Measurements from ENCODE around the gene CCDC85C. TPM values are rescaled to one million over a fixed set of nuclear protein-coding genes. Genes with fewer than 3 reads are reported as not detected.

The CCDC85C gene
- polyA plus RNA-seq, 1 of the 3 experiments (the other 2 are of a cell fraction): 9.6 TPM

DNA sequence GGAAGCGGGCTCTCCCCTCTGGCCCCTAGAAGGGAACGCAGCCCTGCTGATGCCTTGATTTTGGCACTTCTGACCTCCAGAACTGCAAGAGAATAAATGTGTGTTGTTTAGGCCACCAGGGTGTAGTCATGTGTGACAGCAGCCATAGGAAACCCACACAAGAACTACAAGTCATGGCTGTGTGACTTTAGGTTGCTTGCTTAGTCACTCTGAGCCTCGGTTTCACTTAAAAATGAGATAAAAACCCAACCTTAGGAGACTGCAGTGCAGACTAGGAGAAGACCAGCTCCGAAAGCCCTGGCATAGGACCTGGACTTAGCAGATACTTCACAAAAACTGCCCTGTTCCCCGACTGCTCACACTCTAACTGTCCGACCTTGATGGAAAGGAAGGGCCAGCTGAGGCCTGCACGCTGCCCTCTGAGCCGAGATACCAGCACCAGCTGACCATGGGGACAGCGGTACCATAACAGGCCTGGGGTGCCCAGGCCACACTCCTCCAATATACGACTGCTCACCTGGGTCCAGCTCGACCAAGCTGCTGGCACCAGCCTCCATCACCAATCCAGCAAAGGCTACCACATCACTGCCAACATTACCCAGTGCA, 53.5 kb downstream of the CCDC85C start:
- H3K27ac ChIP-seq (ENCODE audit: low read depth in 2 of 2, low read length in 1 of 2): no peak overlapping the region
- H3K4me1 ChIP-seq (ENCODE audit: control insufficient read depth in 1 of 2, insufficient read depth in 2 of 2, low read depth in 1 of 2, low read length in 1 of 2): peaks cover 0 to 75% of the 10 kb centered on the region in 2 experiments; a peak in 1 of 4 replicates
- no peak for DNase-seq
- TF ChIP-seq TCF12 (IDR thresholded peaks at IDR 0.05) (no peak), TAF1 (IDR thresholded peaks at IDR 0.05; ENCODE audit: borderline replicate concordance, low read depth, low read length) (no peak), FOXM1 (IDR thresholded peaks at IDR 0.05; ENCODE audit: low read depth) (no peak), GABPA (IDR thresholded peaks at IDR 0.05; ENCODE audit: low read depth) (no peak), FOSL2 (IDR thresholded peaks at IDR 0.05; ENCODE audit: borderline replicate concordance, low read depth) (no peak), EZH2phosphoT487 (IDR thresholded peaks at IDR 0.05; ENCODE audit: borderline replicate concordance, low read depth) (no peak), RXRA (IDR thresholded peaks at IDR 0.05; ENCODE audit: borderline replicate concordance, low read depth) (no peak), SIN3A (IDR thresholded peaks at IDR 0.05; ENCODE audit: borderline replicate concordance, low read depth, low read length) (no peak)
- TF ChIP-seq, protein P1, sequence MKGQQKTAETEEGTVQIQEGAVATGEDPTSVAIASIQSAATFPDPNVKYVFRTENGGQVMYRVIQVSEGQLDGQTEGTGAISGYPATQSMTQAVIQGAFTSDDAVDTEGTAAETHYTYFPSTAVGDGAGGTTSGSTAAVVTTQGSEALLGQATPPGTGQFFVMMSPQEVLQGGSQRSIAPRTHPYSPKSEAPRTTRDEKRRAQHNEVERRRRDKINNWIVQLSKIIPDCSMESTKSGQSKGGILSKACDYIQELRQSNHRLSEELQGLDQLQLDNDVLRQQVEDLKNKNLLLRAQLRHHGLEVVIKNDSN (IDR thresholded peaks at IDR 0.05; ENCODE audit: borderline replicate concordance, low read depth): no peak
- TF ChIP-seq, protein P2, sequence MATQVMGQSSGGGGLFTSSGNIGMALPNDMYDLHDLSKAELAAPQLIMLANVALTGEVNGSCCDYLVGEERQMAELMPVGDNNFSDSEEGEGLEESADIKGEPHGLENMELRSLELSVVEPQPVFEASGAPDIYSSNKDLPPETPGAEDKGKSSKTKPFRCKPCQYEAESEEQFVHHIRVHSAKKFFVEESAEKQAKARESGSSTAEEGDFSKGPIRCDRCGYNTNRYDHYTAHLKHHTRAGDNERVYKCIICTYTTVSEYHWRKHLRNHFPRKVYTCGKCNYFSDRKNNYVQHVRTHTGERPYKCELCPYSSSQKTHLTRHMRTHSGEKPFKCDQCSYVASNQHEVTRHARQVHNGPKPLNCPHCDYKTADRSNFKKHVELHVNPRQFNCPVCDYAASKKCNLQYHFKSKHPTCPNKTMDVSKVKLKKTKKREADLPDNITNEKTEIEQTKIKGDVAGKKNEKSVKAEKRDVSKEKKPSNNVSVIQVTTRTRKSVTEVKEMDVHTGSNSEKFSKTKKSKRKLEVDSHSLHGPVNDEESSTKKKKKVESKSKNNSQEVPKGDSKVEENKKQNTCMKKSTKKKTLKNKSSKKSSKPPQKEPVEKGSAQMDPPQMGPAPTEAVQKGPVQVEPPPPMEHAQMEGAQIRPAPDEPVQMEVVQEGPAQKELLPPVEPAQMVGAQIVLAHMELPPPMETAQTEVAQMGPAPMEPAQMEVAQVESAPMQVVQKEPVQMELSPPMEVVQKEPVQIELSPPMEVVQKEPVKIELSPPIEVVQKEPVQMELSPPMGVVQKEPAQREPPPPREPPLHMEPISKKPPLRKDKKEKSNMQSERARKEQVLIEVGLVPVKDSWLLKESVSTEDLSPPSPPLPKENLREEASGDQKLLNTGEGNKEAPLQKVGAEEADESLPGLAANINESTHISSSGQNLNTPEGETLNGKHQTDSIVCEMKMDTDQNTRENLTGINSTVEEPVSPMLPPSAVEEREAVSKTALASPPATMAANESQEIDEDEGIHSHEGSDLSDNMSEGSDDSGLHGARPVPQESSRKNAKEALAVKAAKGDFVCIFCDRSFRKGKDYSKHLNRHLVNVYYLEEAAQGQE (IDR thresholded peaks at IDR 0.05; ENCODE audit: low read depth, low read length): no peak
- TF ChIP-seq, protein P3, sequence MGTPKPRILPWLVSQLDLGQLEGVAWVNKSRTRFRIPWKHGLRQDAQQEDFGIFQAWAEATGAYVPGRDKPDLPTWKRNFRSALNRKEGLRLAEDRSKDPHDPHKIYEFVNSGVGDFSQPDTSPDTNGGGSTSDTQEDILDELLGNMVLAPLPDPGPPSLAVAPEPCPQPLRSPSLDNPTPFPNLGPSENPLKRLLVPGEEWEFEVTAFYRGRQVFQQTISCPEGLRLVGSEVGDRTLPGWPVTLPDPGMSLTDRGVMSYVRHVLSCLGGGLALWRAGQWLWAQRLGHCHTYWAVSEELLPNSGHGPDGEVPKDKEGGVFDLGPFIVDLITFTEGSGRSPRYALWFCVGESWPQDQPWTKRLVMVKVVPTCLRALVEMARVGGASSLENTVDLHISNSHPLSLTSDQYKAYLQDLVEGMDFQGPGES (IDR thresholded peaks at IDR 0.05; ENCODE audit: low read depth, low read length): no peak
- peaks cover 78% of the 10 kb centered on the region; the same call in 1 of the 2 replicates for H4K20me1 ChIP-seq (ENCODE audit: insufficient read depth)
- no peak overlapping the region for H2AFZ ChIP-seq (ENCODE audit: low read depth)
- 97% methylated on average over 8 of the region's 11 CpGs for WGBS (ENCODE audit: low lambda C conversion rate)
- POLR2A ChIA-PET: no interaction called here
- H3K9ac ChIP-seq: no peak overlapping the region
- no peak overlapping the region for H3K4me2 ChIP-seq
- H3K79me2 ChIP-seq (ENCODE audit: insufficient read depth): peaks cover 83% of the 10 kb centered on the region
- H3F3A ChIP-seq (replicated peaks; ENCODE audit: insufficient read depth): peaks cover 2% of the 10 kb centered on the region
- no peaks in the 10 kb centered on the region for H3K9me2 ChIP-seq
- H3K27me3 ChIP-seq (ENCODE audit: insufficient read depth): no peaks in the 10 kb centered on the region
- CTCF ChIA-PET: interaction anchor here (1.0 to 1.1 kb wide), 2 partner anchors 15 to 78 kb away, joined by 3 to 4 read pairs; no protein-coding TSS in a partner anchor
- no peaks in the 10 kb centered on the region for H3K9me3 ChIP-seq
- H3K4me3 ChIP-seq (ENCODE audit: low read depth in 2 of 2, low read length in 1 of 2): no peak overlapping the region
- H3K36me3 ChIP-seq (replicated peaks in 1 of 2; ENCODE audit: control insufficient read depth in 1 of 2, insufficient read depth in 2 of 2, low read length in 1 of 2): no peaks in the 10 kb centered on the region
